ENCODE data around the gene FIGNL1. TPM values are rescaled to one million over a fixed set of nuclear protein-coding genes. Genes with fewer than 3 reads are reported as not detected.
"Not testable (repeated sequence)": the region's sequence is repeated elsewhere in the genome, so short reads cannot be mapped to it uniquely, and the experiment has no call there.

Gene FIGNL1
- total and polyA plus RNA-seq, 2 donors from 2014 or later: 2.4 to 5.8 TPM

GRCh38 chr7:50463035-50463434 lies 12.9 kb upstream of the FIGNL1 start:
- peaks cover 0 to 5% (median 0%) of the 10 kb centered on the region in 3 donors for H3K4me1 ChIP-seq (ENCODE audit: control insufficient read depth in 2 of 3, insufficient read depth in 2 of 3, low read depth in 1 of 3, low read length in 3 of 3)
- DNase-seq (no peak), FAIRE-seq (no peak)
- no peaks in the 10 kb centered on the region for H3K9me3 ChIP-seq (ENCODE audit: control insufficient read depth in 2 of 3, insufficient read depth in 1 of 3, low read length in 3 of 3)
- intact Hi-C loops (cut with DNase I): loop anchor here (10.0 kb wide), 1 partner anchor 682 kb away; no protein-coding TSS in a partner anchor
- no peak overlapping the region for H3K4me3 ChIP-seq (ENCODE audit: low read length in 3 of 3)
- H3K27ac ChIP-seq (ENCODE audit: low read depth in 2 of 2, low read length in 2 of 2): no peak overlapping the region
- no peaks in the 10 kb centered on the region for H3K27me3 ChIP-seq (ENCODE audit: control insufficient read depth, insufficient read depth, low read length)
- H3K9ac ChIP-seq (ENCODE audit: low read length in 3 of 3): no peak overlapping the region
- H3K36me3 ChIP-seq (ENCODE audit: control insufficient read depth in 2 of 3, insufficient read depth in 3 of 3, low read length in 3 of 3): peaks cover 0 to 13% (median 0%) of the 10 kb centered on the region in 3 donors
- TF ChIP-seq CTCF (IDR thresholded peaks at IDR 0.05; ENCODE audit: borderline replicate concordance, extremely low read depth, insufficient read depth): no peak

GRCh38 chr7:50462361-50462760 lies 12.2 kb upstream of the FIGNL1 start:
- no peak for TF ChIP-seq CTCF (IDR thresholded peaks at IDR 0.05; ENCODE audit: borderline replicate concordance, extremely low read depth, insufficient read depth)
- Histone ChIP-seq H3K9me3 (ENCODE audit: control insufficient read depth in 2 of 3, insufficient read depth in 1 of 3, low read length in 3 of 3) (no peaks in the 10 kb centered on the region), H3K4me1 (ENCODE audit: control insufficient read depth in 2 of 3, insufficient read depth in 2 of 3, low read depth in 1 of 3, low read length in 3 of 3) (no peaks in the 10 kb centered on the region), H3K9ac (ENCODE audit: low read length in 3 of 3) (no peak overlapping the region), H3K27me3 (ENCODE audit: control insufficient read depth, insufficient read depth, low read length) (no peaks in the 10 kb centered on the region), H3K4me3 (ENCODE audit: low read length in 3 of 3) (no peak overlapping the region), H3K27ac (ENCODE audit: low read depth in 2 of 2, low read length in 2 of 2) (no peak overlapping the region), H3K36me3 (ENCODE audit: control insufficient read depth in 2 of 3, insufficient read depth in 3 of 3, low read length in 3 of 3) (peaks cover 0 to 13% (median 0%) of the 10 kb centered on the region in 3 donors)
- DNase-seq (no peak), FAIRE-seq (no peak)
- intact Hi-C loops (cut with DNase I): loop anchor here (10.0 kb wide), 1 partner anchor 682 kb away; no protein-coding TSS in a partner anchor

- Histone ChIP-seq H3K27ac (ENCODE audit: low read depth in 2 of 2, low read length in 2 of 2) (no peak overlapping the region), H3K9ac (ENCODE audit: low read length in 3 of 3) (no peak overlapping the region), H3K4me3 (ENCODE audit: low read length in 3 of 3) (no peak overlapping the region), H3K4me1 (ENCODE audit: control insufficient read depth in 2 of 3, insufficient read depth in 2 of 3, low read depth in 1 of 3, low read length in 3 of 3) (no peaks in the 10 kb centered on the region), H3K36me3 (ENCODE audit: control insufficient read depth in 2 of 3, insufficient read depth in 3 of 3, low read length in 3 of 3) (peaks cover 0 to 13% (median 0%) of the 10 kb centered on the region in 3 donors), H3K9me3 (ENCODE audit: control insufficient read depth in 2 of 3, insufficient read depth in 1 of 3, low read length in 3 of 3) (no peaks in the 10 kb centered on the region), H3K27me3 (ENCODE audit: control insufficient read depth, insufficient read depth, low read length) (no peaks in the 10 kb centered on the region)
- no peak for DNase-seq
- no peak for FAIRE-seq
- intact Hi-C loops (cut with DNase I): loop anchor here (10.0 kb wide), 1 partner anchor 683 kb away; no protein-coding TSS in a partner anchor
- no peak for TF ChIP-seq CTCF (IDR thresholded peaks at IDR 0.05; ENCODE audit: borderline replicate concordance, extremely low read depth, insufficient read depth)
Observed at GRCh38 chr7:50461695-50462094, 11.5 kb upstream of the FIGNL1 start.

DNA sequence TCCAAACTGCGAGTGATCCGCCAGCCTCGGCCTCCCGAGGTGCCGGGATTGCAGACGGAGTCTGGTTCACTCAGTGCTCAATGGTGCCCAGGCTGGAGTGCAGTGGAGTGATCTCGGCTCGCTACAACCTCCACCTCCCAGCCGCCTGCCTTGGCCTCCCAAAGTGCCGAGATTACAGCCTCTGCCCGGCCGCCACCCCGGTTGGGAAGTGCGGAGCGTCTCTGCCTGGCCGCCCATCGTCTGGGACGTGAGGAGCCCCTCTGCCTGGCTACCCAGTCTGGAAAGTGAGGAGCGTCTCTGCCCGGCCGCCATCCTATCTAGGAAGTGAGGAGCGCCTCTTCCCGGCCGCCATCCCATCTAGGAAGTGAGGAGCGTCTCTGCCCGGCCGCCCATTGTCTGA lies 9.0 kb upstream of the FIGNL1 start:
- H3K4me3 ChIP-seq (ENCODE audit: low read length in 3 of 3); H3K27me3 ChIP-seq (ENCODE audit: control insufficient read depth, insufficient read depth, low read length); intact Hi-C loops (cut with DNase I); DNase-seq; H3K36me3 ChIP-seq (ENCODE audit: control insufficient read depth in 2 of 3, insufficient read depth in 3 of 3, low read length in 3 of 3); H3K9me3 ChIP-seq (ENCODE audit: control insufficient read depth in 2 of 3, insufficient read depth in 1 of 3, low read length in 3 of 3); H3K9ac ChIP-seq (ENCODE audit: low read length in 3 of 3); H3K27ac ChIP-seq (ENCODE audit: low read depth in 2 of 2, low read length in 2 of 2); FAIRE-seq; H3K4me1 ChIP-seq (ENCODE audit: control insufficient read depth in 2 of 3, insufficient read depth in 2 of 3, low read depth in 1 of 3, low read length in 3 of 3): not testable (repeated sequence)

DNA sequence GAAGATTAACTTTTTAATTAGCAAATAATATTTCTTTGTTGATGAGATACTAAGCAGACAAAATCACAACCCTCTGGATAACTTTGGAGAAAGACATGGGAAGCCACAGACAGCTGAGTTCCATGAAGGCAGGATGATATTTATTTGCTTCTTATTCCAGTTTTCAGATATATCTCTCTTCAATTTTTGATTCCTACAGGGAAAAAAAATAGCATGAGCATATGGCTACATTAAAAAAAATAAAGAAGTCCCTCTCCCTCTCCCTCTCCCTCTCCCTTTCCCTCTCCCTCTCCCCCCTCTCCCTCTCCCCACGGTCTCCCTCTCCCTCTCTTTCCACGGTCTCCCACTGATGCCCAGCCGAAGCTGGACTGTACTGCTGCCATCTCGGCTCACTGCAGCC lies 8.5 kb upstream of the FIGNL1 start:
- H3K4me1 ChIP-seq (ENCODE audit: control insufficient read depth in 2 of 3, insufficient read depth in 2 of 3, low read depth in 1 of 3, low read length in 3 of 3); H3K9me3 ChIP-seq (ENCODE audit: control insufficient read depth in 2 of 3, insufficient read depth in 1 of 3, low read length in 3 of 3); H3K27me3 ChIP-seq (ENCODE audit: control insufficient read depth, insufficient read depth, low read length); H3K36me3 ChIP-seq (ENCODE audit: control insufficient read depth in 2 of 3, insufficient read depth in 3 of 3, low read length in 3 of 3); H3K4me3 ChIP-seq (ENCODE audit: low read length in 3 of 3); DNase-seq; FAIRE-seq; H3K27ac ChIP-seq (ENCODE audit: low read depth in 2 of 2, low read length in 2 of 2); intact Hi-C loops (cut with DNase I); H3K9ac ChIP-seq (ENCODE audit: low read length in 3 of 3): not testable (repeated sequence)

Data from kidney (tissue), 14 donors.